ENCODE measurements around the gene CARD6.

GRCh38 chr5:40871177-40871576 is 30.0 kb downstream of the CARD6 start:
- TF ChIP-seq, protein P1, sequence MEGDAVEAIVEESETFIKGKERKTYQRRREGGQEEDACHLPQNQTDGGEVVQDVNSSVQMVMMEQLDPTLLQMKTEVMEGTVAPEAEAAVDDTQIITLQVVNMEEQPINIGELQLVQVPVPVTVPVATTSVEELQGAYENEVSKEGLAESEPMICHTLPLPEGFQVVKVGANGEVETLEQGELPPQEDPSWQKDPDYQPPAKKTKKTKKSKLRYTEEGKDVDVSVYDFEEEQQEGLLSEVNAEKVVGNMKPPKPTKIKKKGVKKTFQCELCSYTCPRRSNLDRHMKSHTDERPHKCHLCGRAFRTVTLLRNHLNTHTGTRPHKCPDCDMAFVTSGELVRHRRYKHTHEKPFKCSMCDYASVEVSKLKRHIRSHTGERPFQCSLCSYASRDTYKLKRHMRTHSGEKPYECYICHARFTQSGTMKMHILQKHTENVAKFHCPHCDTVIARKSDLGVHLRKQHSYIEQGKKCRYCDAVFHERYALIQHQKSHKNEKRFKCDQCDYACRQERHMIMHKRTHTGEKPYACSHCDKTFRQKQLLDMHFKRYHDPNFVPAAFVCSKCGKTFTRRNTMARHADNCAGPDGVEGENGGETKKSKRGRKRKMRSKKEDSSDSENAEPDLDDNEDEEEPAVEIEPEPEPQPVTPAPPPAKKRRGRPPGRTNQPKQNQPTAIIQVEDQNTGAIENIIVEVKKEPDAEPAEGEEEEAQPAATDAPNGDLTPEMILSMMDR (IDR thresholded peaks at IDR 0.05; ENCODE audit: poor library complexity), result no peak
- TF ChIP-seq EZH2 (IDR thresholded peaks at IDR 0.05; ENCODE audit: borderline replicate concordance), result no peak

Data from hepatocyte (in vitro differentiated cells).